ENCODE results near the gene AFF3. TPM values are rescaled to one million over a fixed set of nuclear protein-coding genes. Genes with fewer than 3 reads are reported as not detected.

The AFF3 gene
- total and polyA plus RNA-seq, 4 donors: 0.48 to 5.3 (median 2.3) TPM

GRCh38 chr2:100039291-100039980, 103.0 kb downstream of the AFF3 start:
- no peak for DNase-seq (ENCODE audit: low spot score)
- Histone ChIP-seq H3K27ac (ENCODE audit: low read depth in 1 of 2, low read length in 2 of 2) (no peak overlapping the region), H3K9ac (ENCODE audit: low read depth in 1 of 2, low read length in 2 of 2) (no peak overlapping the region), H3K36me3 (ENCODE audit: control insufficient read depth in 4 of 4, insufficient read depth in 3 of 4, low read depth in 1 of 4, low read length in 3 of 4) (no peaks in the 10 kb centered on the region), H3K4me1 (ENCODE audit: control insufficient read depth in 4 of 4, insufficient read depth in 4 of 4, low read length in 3 of 4) (peaks cover 0 to 3% (median 0%) of the 10 kb centered on the region in 4 donors), H3K27me3 (ENCODE audit: control insufficient read depth in 4 of 4, insufficient read depth in 4 of 4, low read length in 3 of 4) (no peaks in the 10 kb centered on the region), H3K9me3 (ENCODE audit: control insufficient read depth in 4 of 4, low read length in 3 of 4) (no peaks in the 10 kb centered on the region), H3K4me3 (ENCODE audit: low read depth in 1 of 3, low read length in 3 of 3) (no peak overlapping the region)
- no peak for TF ChIP-seq SP1 (IDR thresholded peaks at IDR 0.05)
- no peak for TF ChIP-seq RXRA (IDR thresholded peaks at IDR 0.05)
- TF ChIP-seq REST (IDR thresholded peaks at IDR 0.05): no peak
- no peak for TF ChIP-seq YY1 (IDR thresholded peaks at IDR 0.05)
- 91% methylated on average over 7 of the region's 7 CpGs for WGBS

GRCh38 chr2:100038011-100038410, 104.4 kb downstream of the AFF3 start:
- WGBS: 95% methylated on average over 6 of the region's 6 CpGs
- Histone ChIP-seq H3K9me3 (ENCODE audit: control insufficient read depth in 4 of 4, low read length in 3 of 4) (no peaks in the 10 kb centered on the region), H3K4me1 (ENCODE audit: control insufficient read depth in 4 of 4, insufficient read depth in 4 of 4, low read length in 3 of 4) (peaks cover 0 to under 1% (median 0%) of the 10 kb centered on the region in 4 donors), H3K9ac (ENCODE audit: low read depth in 1 of 2, low read length in 2 of 2) (no peak overlapping the region), H3K36me3 (ENCODE audit: control insufficient read depth in 4 of 4, insufficient read depth in 3 of 4, low read depth in 1 of 4, low read length in 3 of 4) (no peaks in the 10 kb centered on the region), H3K27me3 (ENCODE audit: control insufficient read depth in 4 of 4, insufficient read depth in 4 of 4, low read length in 3 of 4) (no peaks in the 10 kb centered on the region), H3K27ac (ENCODE audit: low read depth in 1 of 2, low read length in 2 of 2) (no peak overlapping the region), H3K4me3 (ENCODE audit: low read depth in 1 of 3, low read length in 3 of 3) (no peak overlapping the region)
- no peak for TF ChIP-seq SP1 (IDR thresholded peaks at IDR 0.05)
- TF ChIP-seq HNF4A (conservative IDR thresholded peaks at IDR 0.05): no peak
- no peak for TF ChIP-seq FOXA2 (IDR thresholded peaks at IDR 0.05)
- no peak for TF ChIP-seq YY1 (IDR thresholded peaks at IDR 0.05)
- no peak for TF ChIP-seq RXRA (IDR thresholded peaks at IDR 0.05)
- no peak for TF ChIP-seq GABPA (IDR thresholded peaks at IDR 0.05 in 1 of 2, conservative IDR thresholded peaks at IDR 0.05 in 1 of 2)
- no peak for TF ChIP-seq JUND (IDR thresholded peaks at IDR 0.05)
- TF ChIP-seq ZBTB33 (IDR thresholded peaks at IDR 0.05): no peak
- TF ChIP-seq TAF1 (conservative IDR thresholded peaks at IDR 0.05): no peak
- TF ChIP-seq REST (IDR thresholded peaks at IDR 0.05): no peak
- no peak for DNase-seq (ENCODE audit: low spot score)

Data from liver (tissue), 9 donors.